Uterus (tissue), 2 donors: ENCODE data around the gene LMX1B.

Source experiments
- CTCF ChIP-seq, 4 experiments: fragments of 200-600 bp in 2 of 4; fragments of 450-650 bp in 2 of 4; sonication (generic) in 2 of 4; IDR thresholded peaks; one replicate each; pipeline ENCODE4 v1.5.1; 2016 to 2019; ENCODE audit warnings: antibody characterized with exemption in 4 of 4, mild to moderate bottlenecking in 2 of 4, moderate library complexity in 1 of 4
- POLR2A ChIP-seq, 2 donors: fragments of 450-650 bp; IDR thresholded peaks; one replicate each; pipeline ENCODE4 v1.6.1; 2016; ENCODE audit warnings: antibody characterized with exemption in 2 of 2, mild to moderate bottlenecking in 1 of 2, moderate library complexity in 1 of 2

GRCh38 chr9:126697330-126697729, 83.6 kb downstream of the LMX1B start:
- no peak for TF ChIP-seq POLR2A (IDR thresholded peaks at IDR 0.05)
- no peak for TF ChIP-seq CTCF (IDR thresholded peaks at IDR 0.05)
